GM04503 (cell line): ENCODE measurements around the gene MTMR11.
"Not testable (repeated sequence)": the region's sequence is repeated elsewhere in the genome, so short reads cannot be mapped to it uniquely, and the experiment has no call there.

Experiments
- DNase-seq: peaks from one replicate; pipeline ENCODE4 v3.0.0-alpha.2; 2012; ENCODE audit warnings: low read depth

The MTMR11 gene

GRCh38 chr1:149936170-149936991, at the start of gene MTMR11:
TSS of gene MTMR11 (minus strand) at chr1:149936879. CDS start at chr1:149936647, 232 bp downstream.
- DNase-seq: no peak

- no peak for DNase-seq
These were observed 43.4 kb upstream of the MTMR11 start for GRCh38 chr1:149979972-149980540.

- no peak for DNase-seq
These were observed 42.7 kb upstream of the MTMR11 start for GRCh38 chr1:149979245-149979971.

- DNase-seq: no peak
These were observed 41.9 kb upstream of the MTMR11 start for GRCh38 chr1:149978547-149979023.

- DNase-seq: no peak
These were observed 40.7 kb upstream of the MTMR11 start for GRCh38 chr1:149977345-149977744.

- no peak for DNase-seq
These were observed 35.9 kb upstream of the MTMR11 start for GRCh38 chr1:149972547-149972946.

- DNase-seq: no peak
These were observed 31.0 kb upstream of the MTMR11 start for GRCh38 chr1:149967646-149968045.

GRCh38 chr1:149967041-149967440, 30.4 kb upstream of the MTMR11 start:
- no peak for DNase-seq

- no peak for DNase-seq
These were observed 29.7 kb upstream of the MTMR11 start for GRCh38 chr1:149966405-149966804.

GRCh38 chr1:149965440-149965839, 28.8 kb upstream of the MTMR11 start:
- no peak for DNase-seq

- DNase-seq: no peak
These were observed 26.7 kb upstream of the MTMR11 start for GRCh38 chr1:149963358-149963757.

- DNase-seq: no peak
These were observed 26.1 kb upstream of the MTMR11 start for GRCh38 chr1:149962736-149963135.

- DNase-seq: no peak
These were observed 25.5 kb upstream of the MTMR11 start for GRCh38 chr1:149962039-149962647.

- not testable (repeated sequence) for DNase-seq
These were observed 20.9 kb upstream of the MTMR11 start for GRCh38 chr1:149957548-149957947.

GRCh38 chr1:149949911-149950310, 13.2 kb upstream of the MTMR11 start:
- no peak for DNase-seq

GRCh38 chr1:149945206-149945605, 8.5 kb upstream of the MTMR11 start:
- DNase-seq: no peak

- DNase-seq: no peak
These were observed 6.2 kb upstream of the MTMR11 start for GRCh38 chr1:149942885-149943284.

GRCh38 chr1:149942207-149942606, 5.5 kb upstream of the MTMR11 start:
- no peak for DNase-seq

- DNase-seq: no peak
These were observed 3.7 kb upstream of the MTMR11 start for GRCh38 chr1:149940427-149940826.

- DNase-seq: not testable (repeated sequence)
These were observed 2.0 kb upstream of the MTMR11 start for GRCh38 chr1:149938668-149939003.

- no peak for DNase-seq
These were observed 1.1 kb upstream of the MTMR11 start for GRCh38 chr1:149937759-149938158.

- DNase-seq: no peak
These were observed 470 bp upstream of the MTMR11 start for GRCh38 chr1:149936992-149937705.
